HT-29 (cell line): ENCODE data around the gene GPRC6A. TPM values are rescaled to one million over a fixed set of nuclear protein-coding genes. Genes with fewer than 3 reads are reported as not detected.
"Not testable (repeated sequence)": the region's sequence is repeated elsewhere in the genome, so short reads cannot be mapped to it uniquely, and the experiment has no call there.

ENCODE experiments used
- DNase-seq: peaks from one replicate; pipeline ENCODE4 v3.0.0-alpha.2; 2015; ENCODE audit warnings: low spot score
- total RNA-seq: library from RNA; depleted of rRNA; stranded (reverse); fragments of >200 nt; shearing (Covaris generic); gene quantifications from 2 replicates; pipeline ENCODE4 v1.2.3, GENCODE V29; 2014; rRNA removed

GPRC6A gene
- total RNA-seq, result not detected in 2 replicates

- DNase-seq, result no peak
These were observed at the start of gene GPRC6A for GRCh38 chr6:116828983-116829382. TSS of gene GPRC6A (minus strand) at chr6:116829083. CDS start at chr6:116829013, 70 bp downstream.

GRCh38 chr6:116877743-116878142 is 48.9 kb upstream of the GPRC6A start:
- no peak for DNase-seq

- no peak for DNase-seq
These were observed 48.0 kb upstream of the GPRC6A start, which contains the start of gene RFX6 for GRCh38 chr6:116876635-116877611. TSS of gene RFX6 (plus strand) at chr6:116877242. CDS start at chr6:116877276, 34 bp downstream.

GRCh38 chr6:116876107-116876506 is 47.2 kb upstream of the GPRC6A start:
- DNase-seq, result no peak

GRCh38 chr6:116872771-116873170 is 43.9 kb upstream of the GPRC6A start:
- no peak for DNase-seq

- DNase-seq, result no peak
These were observed 37.5 kb upstream of the GPRC6A start for GRCh38 chr6:116866281-116866871.

- no peak for DNase-seq
These were observed 30.4 kb upstream of the GPRC6A start for GRCh38 chr6:116859264-116859663.

GRCh38 chr6:116858060-116858459 is 29.2 kb upstream of the GPRC6A start:
- DNase-seq, result no peak

GRCh38 chr6:116847227-116847626 is 18.3 kb upstream of the GPRC6A start:
- peak; percentile 67 for DNase-seq

GRCh38 chr6:116842459-116842858 is 13.6 kb upstream of the GPRC6A start:
- no peak for DNase-seq

- no peak for DNase-seq
These were observed 11.2 kb upstream of the GPRC6A start for GRCh38 chr6:116840091-116840490.

GRCh38 chr6:116836606-116837342 is 7.9 kb upstream of the GPRC6A start:
- no peak for DNase-seq

- not testable (repeated sequence) for DNase-seq
These were observed 5.6 kb upstream of the GPRC6A start for GRCh38 chr6:116834526-116834925.

GRCh38 chr6:116827561-116828240 is 1.2 kb downstream of the GPRC6A start:
- no peak for DNase-seq

- DNase-seq, result not testable (repeated sequence)
These were observed 12.5 kb downstream of the GPRC6A start for GRCh38 chr6:116816336-116816735.

- DNase-seq, result no peak
These were observed 16.7 kb downstream of the GPRC6A start for GRCh38 chr6:116812051-116812650.

- no peak for DNase-seq
These were observed 26.9 kb downstream of the GPRC6A start for GRCh38 chr6:116801971-116802370.

GRCh38 chr6:116799945-116800344 is 28.9 kb downstream of the GPRC6A start:
- DNase-seq, result no peak

GRCh38 chr6:116797585-116797984 is 31.3 kb downstream of the GPRC6A start:
- no peak for DNase-seq

- DNase-seq, result no peak
These were observed 35.7 kb downstream of the GPRC6A start for GRCh38 chr6:116793224-116793623.

GRCh38 chr6:116783852-116784251 is 45.0 kb downstream of the GPRC6A start:
- no peak for DNase-seq
